DOHH2 (cell line): ENCODE results near the gene AHNAK.
"Not testable (repeated sequence)": the region's sequence is repeated elsewhere in the genome, so short reads cannot be mapped to it uniquely, and the experiment has no call there.

Experiments used
- H3F3A ChIP-seq: fragments of 200-600 bp; sonication (generic), shearing (Covaris generic); 2 replicates; pipeline ENCODE4 v1.6.0; 2016; ENCODE audit warnings: antibody characterized with exemption, mild to moderate bottlenecking; ENCODE audit not compliant: control insufficient read depth, insufficient read depth
- H3K27ac ChIP-seq: fragments of 200-600 bp; sonication (generic); 2 replicates; pipeline ENCODE4 v1.5.1; 2014; ENCODE audit warnings: low read depth, mild to moderate bottlenecking, low read length, moderate library complexity
- H3K27me3 ChIP-seq: fragments of 200-600 bp; sonication (generic); 2 replicates; pipeline ENCODE4 v1.6.1; 2014; ENCODE audit warnings: mild to moderate bottlenecking, low read length, mixed read lengths; ENCODE audit not compliant: control insufficient read depth
- H3K36me3 ChIP-seq: fragments of 200-600 bp; sonication (generic); 2 replicates; pipeline ENCODE4 v1.6.1; 2014; ENCODE audit warnings: mild to moderate bottlenecking, low read length, moderate library complexity, mixed read lengths; ENCODE audit not compliant: control insufficient read depth
- H3K4me1 ChIP-seq: fragments of 200-600 bp; sonication (generic); 2 replicates; pipeline ENCODE4 v1.6.1; 2014; ENCODE audit warnings: mild to moderate bottlenecking, low read length, mixed read lengths; ENCODE audit not compliant: control insufficient read depth
- H3K4me2 ChIP-seq: fragments of 200-600 bp; sonication (generic); 2 replicates; pipeline ENCODE4 v1.6.0; 2014; ENCODE audit warnings: mild to moderate bottlenecking, low read length, moderate library complexity
- H3K4me3 ChIP-seq: fragments of 200-600 bp; sonication (generic); 2 replicates; pipeline ENCODE4 v1.5.1; 2014; ENCODE audit warnings: mild to moderate bottlenecking, low read length, mixed read lengths
- H3K79me2 ChIP-seq: fragments of 200-600 bp; sonication (generic); 2 replicates; pipeline ENCODE4 v1.6.1; 2014; ENCODE audit warnings: mild to moderate bottlenecking, low read length, mixed read lengths; ENCODE audit not compliant: control insufficient read depth
- H3K9me2 ChIP-seq: fragments of 200-600 bp; sonication (generic); replicated peaks from 2 replicates; pipeline ENCODE4 v1.6.1; 2014; ENCODE audit warnings: mild to moderate bottlenecking, low read length, mixed read lengths; ENCODE audit not compliant: control insufficient read depth
- H3K9me3 ChIP-seq: fragments of 200-600 bp; sonication (generic); 2 replicates; pipeline ENCODE4 v1.6.1; 2014; ENCODE audit warnings: antibody characterized with exemption, low read length, mixed read lengths; ENCODE audit not compliant: control insufficient read depth, insufficient read depth
- H4K20me1 ChIP-seq: fragments of 200-600 bp; sonication (generic); 2 replicates; pipeline ENCODE4 v1.6.0; 2014; ENCODE audit warnings: low read depth, mild to moderate bottlenecking, antibody characterized with exemption, low read length, moderate library complexity; ENCODE audit not compliant: control insufficient read depth, insufficient read depth
- EZH2phosphoT487 ChIP-seq: fragments of 200-600 bp; sonication (generic); IDR thresholded peaks from 2 replicates; pipeline ENCODE4 v1.6.1; 2017; ENCODE audit warnings: borderline replicate concordance, mild to moderate bottlenecking, antibody characterized with exemption, low read length, moderate library complexity, mixed read lengths
- TF ChIP-seq, protein P1 (sequence below): fragments of 200-600 bp; sonication (generic); IDR thresholded peaks from one replicate; pipeline ENCODE4 v1.5.1; 2014; ENCODE audit warnings: antibody characterized with exemption, mild to moderate bottlenecking, low read depth, low read length; ENCODE audit not compliant: poor library complexity, severe bottlenecking

Gene AHNAK

DNA sequence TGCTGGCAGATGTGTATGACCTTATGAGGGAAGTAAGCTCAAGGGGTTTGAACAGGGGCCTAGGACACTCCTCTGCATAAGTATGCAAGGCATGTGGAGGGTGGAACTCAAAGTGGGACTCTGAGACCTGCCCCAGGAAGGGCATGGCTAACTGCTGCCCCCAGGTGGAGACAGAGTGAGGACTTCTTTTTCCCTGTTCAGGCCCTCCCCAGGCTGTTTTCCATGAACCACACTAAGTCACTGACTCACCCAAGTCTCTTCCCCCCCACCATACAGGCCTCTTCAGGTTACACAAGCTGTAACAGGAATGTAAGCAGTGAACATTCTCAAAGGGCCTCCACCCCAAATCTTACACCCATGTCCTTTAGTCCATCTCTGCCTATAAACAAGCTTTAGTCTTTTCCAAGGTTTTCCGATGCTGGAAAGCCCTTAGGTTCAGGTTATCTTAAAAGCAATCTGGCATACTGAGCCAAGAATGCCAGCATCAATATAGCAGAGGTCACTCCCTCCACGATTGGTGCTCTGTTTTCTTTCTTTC is 14.0 kb upstream of the AHNAK start:
- Histone ChIP-seq H3K36me3 (peaks cover 91% of the 10 kb centered on the region), H3K9me2 (no peaks in the 10 kb centered on the region), H3F3A (peaks cover 49% of the 10 kb centered on the region), H3K4me2 (no peak overlapping the region), H3K27me3 (no peaks in the 10 kb centered on the region), H3K4me3 (no peak overlapping the region), H4K20me1 (peaks cover 10% of the 10 kb centered on the region; the same call in 1 of the 2 replicates), H3K9me3 (no peaks in the 10 kb centered on the region), H3K4me1 (peaks cover 54% of the 10 kb centered on the region), H3K79me2 (peaks cover 11% of the 10 kb centered on the region), H3K27ac (no peak overlapping the region)
- TF ChIP-seq, protein P1, sequence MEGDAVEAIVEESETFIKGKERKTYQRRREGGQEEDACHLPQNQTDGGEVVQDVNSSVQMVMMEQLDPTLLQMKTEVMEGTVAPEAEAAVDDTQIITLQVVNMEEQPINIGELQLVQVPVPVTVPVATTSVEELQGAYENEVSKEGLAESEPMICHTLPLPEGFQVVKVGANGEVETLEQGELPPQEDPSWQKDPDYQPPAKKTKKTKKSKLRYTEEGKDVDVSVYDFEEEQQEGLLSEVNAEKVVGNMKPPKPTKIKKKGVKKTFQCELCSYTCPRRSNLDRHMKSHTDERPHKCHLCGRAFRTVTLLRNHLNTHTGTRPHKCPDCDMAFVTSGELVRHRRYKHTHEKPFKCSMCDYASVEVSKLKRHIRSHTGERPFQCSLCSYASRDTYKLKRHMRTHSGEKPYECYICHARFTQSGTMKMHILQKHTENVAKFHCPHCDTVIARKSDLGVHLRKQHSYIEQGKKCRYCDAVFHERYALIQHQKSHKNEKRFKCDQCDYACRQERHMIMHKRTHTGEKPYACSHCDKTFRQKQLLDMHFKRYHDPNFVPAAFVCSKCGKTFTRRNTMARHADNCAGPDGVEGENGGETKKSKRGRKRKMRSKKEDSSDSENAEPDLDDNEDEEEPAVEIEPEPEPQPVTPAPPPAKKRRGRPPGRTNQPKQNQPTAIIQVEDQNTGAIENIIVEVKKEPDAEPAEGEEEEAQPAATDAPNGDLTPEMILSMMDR: peak; percentile 65
- no peak for TF ChIP-seq EZH2phosphoT487

GRCh38 chr11:62559626-62560025 is 13.0 kb upstream of the AHNAK start:
- H3K4me3 ChIP-seq, H3K27me3 ChIP-seq, H3K79me2 ChIP-seq, H3K9me2 ChIP-seq, H3K9me3 ChIP-seq, H3K4me2 ChIP-seq, H3K27ac ChIP-seq: not testable (repeated sequence)
- H4K20me1 ChIP-seq: peaks cover 10% of the 10 kb centered on the region; the same call in 1 of the 2 replicates
- H3K4me1 ChIP-seq: peaks cover 60% of the 10 kb centered on the region
- peaks cover 91% of the 10 kb centered on the region for H3K36me3 ChIP-seq
- H3F3A ChIP-seq: peaks cover 50% of the 10 kb centered on the region

DNA sequence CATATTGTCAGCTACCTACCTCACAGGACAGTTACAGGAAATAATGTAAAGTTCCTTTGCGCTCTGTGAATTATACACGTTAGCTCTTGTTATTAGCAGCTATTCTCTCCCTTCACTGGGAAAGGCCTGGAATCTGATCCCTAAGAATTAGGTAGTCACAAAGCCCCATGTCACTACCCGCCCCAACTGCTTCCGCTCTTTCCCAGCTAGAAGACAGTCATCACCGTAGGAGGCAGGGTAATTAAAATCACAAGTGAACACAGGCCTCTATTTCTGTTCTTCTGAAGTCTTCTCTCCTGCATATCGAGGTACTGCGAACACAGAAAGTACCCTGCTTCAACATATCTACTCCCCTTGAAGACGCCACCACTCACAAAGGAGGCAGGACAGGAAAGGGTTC is 12.6 kb upstream of the AHNAK start:
- no peaks in the 10 kb centered on the region for H3K9me2 ChIP-seq
- H3K4me1 ChIP-seq: peaks cover 60% of the 10 kb centered on the region
- H4K20me1 ChIP-seq: peaks cover 10% of the 10 kb centered on the region; the same call in 1 of the 2 replicates
- no peak overlapping the region for H3K4me2 ChIP-seq
- H3K79me2 ChIP-seq: peaks cover 8% of the 10 kb centered on the region
- peaks cover 93% of the 10 kb centered on the region for H3K36me3 ChIP-seq
- H3K4me3 ChIP-seq: no peak overlapping the region
- peaks cover 50% of the 10 kb centered on the region for H3F3A ChIP-seq
- H3K9me3 ChIP-seq: no peaks in the 10 kb centered on the region
- no peak for TF ChIP-seq EZH2phosphoT487
- TF ChIP-seq, protein P1: no peak
- no peak overlapping the region for H3K27ac ChIP-seq
- no peaks in the 10 kb centered on the region for H3K27me3 ChIP-seq

GRCh38 chr11:62558669-62559068 is 12.1 kb upstream of the AHNAK start:
- H3K9me3 ChIP-seq: no peaks in the 10 kb centered on the region
- no peaks in the 10 kb centered on the region for H3K27me3 ChIP-seq
- no peak overlapping the region for H3K4me3 ChIP-seq
- H3K4me1 ChIP-seq: peaks cover 62% of the 10 kb centered on the region
- H4K20me1 ChIP-seq: peaks cover 10% of the 10 kb centered on the region; the same call in 1 of the 2 replicates
- no peak for TF ChIP-seq EZH2phosphoT487
- TF ChIP-seq, protein P1: no peak
- peaks cover 5% of the 10 kb centered on the region for H3K79me2 ChIP-seq
- no peaks in the 10 kb centered on the region for H3K9me2 ChIP-seq
- H3K36me3 ChIP-seq: peaks cover 89% of the 10 kb centered on the region
- H3K27ac ChIP-seq: no peak overlapping the region
- H3F3A ChIP-seq: peaks cover 46% of the 10 kb centered on the region
- H3K4me2 ChIP-seq: no peak overlapping the region
